HFF-Myc (cell line): ENCODE measurements around the gene VAV1.

Source experiments
- DNase-seq: peaks from one replicate; pipeline ENCODE4 v3.0.0-alpha.2; 2011; ENCODE audit warnings: low read depth; ENCODE audit errors: extremely low read depth
- H3K4me3 ChIP-seq: replicated peaks from 2 replicates; pipeline ENCODE4 v1.5.1; 2011; ENCODE audit warnings: low read depth, mild to moderate bottlenecking, control low read depth, low read length
- CTCF ChIP-seq: IDR thresholded peaks from 2 replicates; pipeline ENCODE4 v1.5.1; 2012; ENCODE audit warnings: mild to moderate bottlenecking, low read depth, low read length, control low read depth; ENCODE audit errors: missing control alignments

VAV1 gene

GRCh38 chr19:6854758-6855157 lies 82.2 kb downstream of the VAV1 start:
- no peak overlapping the region for H3K4me3 ChIP-seq
- no peak for DNase-seq
- TF ChIP-seq CTCF, result no peak

GRCh38 chr19:6856749-6857372 lies 84.4 kb downstream of the VAV1 start:
- TF ChIP-seq CTCF, result no peak
- no peak for DNase-seq
- H3K4me3 ChIP-seq, result no peak overlapping the region

GRCh38 chr19:6861683-6862286 lies 89.3 kb downstream of the VAV1 start:
- TF ChIP-seq CTCF, result no peak
- no peak overlapping the region for H3K4me3 ChIP-seq
- no peak for DNase-seq

- peak; percentile 42 for DNase-seq
- H3K4me3 ChIP-seq, result no peak overlapping the region
- TF ChIP-seq CTCF, result peak; percentile 85
Measured at GRCh38 chr19:6862673-6863078, 90.2 kb downstream of the VAV1 start.

GRCh38 chr19:6864325-6864940 lies 91.9 kb downstream of the VAV1 start:
- no peak for TF ChIP-seq CTCF
- DNase-seq, result no peak

GRCh38 chr19:6865849-6866248 lies 93.3 kb downstream of the VAV1 start:
- no peak for TF ChIP-seq CTCF
- no peak for DNase-seq
- H3K4me3 ChIP-seq, result no peak overlapping the region

More at GRCh38 chr19:6864325-6864940, 91.9 kb downstream of the VAV1 start:
- no peak overlapping the region for H3K4me3 ChIP-seq
